Caco-2 (cell line): ENCODE measurements around the gene RFNG. TPM values are rescaled to one million over a fixed set of nuclear protein-coding genes. Genes with fewer than 3 reads are reported as not detected.

ENCODE experiments used
- BruUV-seq: library from RNA; stranded (reverse); fragments of 400-500 nt; replicated peaks from 2 replicates; lab custom pipeline; 2021; lab: Mats Ljungman, UMichigan
- CTCF ChIA-PET: fragments of 300-600 bp; sonication (Branson Sonifier 250); formaldehyde crosslinking; loops from one replicate; lab custom pipeline; 2022; ENCODE audit warnings: antibody characterized with exemption; lab: Charles Lee
- POLR2A ChIA-PET: fragments of 300-600 bp; sonication (Branson Sonifier 250); formaldehyde crosslinking; loops from one replicate; lab custom pipeline; 2022; ENCODE audit warnings: antibody characterized with exemption; lab: Charles Lee
- DNase-seq, 2 experiments: peaks; one replicate each; pipeline versions ENCODE4 v3.0.0 to v3.0.0-alpha.2; 2020 to 2022
- H3K27me3 ChIP-seq: replicated peaks from 2 replicates; pipeline ENCODE4 v1.6.0; 2011; ENCODE audit warnings: low read length; ENCODE audit not compliant: control insufficient read depth, insufficient read depth
- H3K36me3 ChIP-seq: 2 replicates; pipeline ENCODE4 v1.5.1; 2011; ENCODE audit warnings: low read length; ENCODE audit not compliant: control insufficient read depth, insufficient read depth
- H3K4me1 ChIP-seq: fragments of 250-450 bp; sonication (Bioruptor Pico); 2 replicates; pipeline ENCODE4 v1.5.1; 2020; ENCODE audit warnings: mild to moderate bottlenecking
- H3K4me3 ChIP-seq: 2 replicates; pipeline ENCODE4 v1.5.1; 2011; ENCODE audit warnings: low read depth, mild to moderate bottlenecking, control low read depth, low read length
- H3K9me3 ChIP-seq: fragments of 250-450 bp; sonication (Bioruptor Pico); 2 replicates; pipeline ENCODE4 v1.5.1; 2020; ENCODE audit warnings: mild to moderate bottlenecking, moderate library complexity
- H3K27ac Mint-ChIP-seq: one replicate; pipeline ENCODE4 v1.8.0; 2022; ENCODE audit warnings: mixed read lengths; ENCODE audit not compliant: unreplicated experiment
- H3K27me3 Mint-ChIP-seq: one replicate; pipeline ENCODE4 v1.8.0; 2022; ENCODE audit warnings: mixed read lengths; ENCODE audit not compliant: insufficient read depth, unreplicated experiment
- H3K36me3 Mint-ChIP-seq: one replicate; pipeline ENCODE4 v1.8.0; 2022; ENCODE audit warnings: mild to moderate bottlenecking, mixed read lengths; ENCODE audit not compliant: insufficient read depth, unreplicated experiment
- H3K4me1 Mint-ChIP-seq: one replicate; pipeline ENCODE4 v1.8.0; 2022; ENCODE audit warnings: low read depth, mixed read lengths; ENCODE audit not compliant: unreplicated experiment
- H3K4me3 Mint-ChIP-seq: one replicate; pipeline ENCODE4 v1.8.0; 2022; ENCODE audit warnings: mild to moderate bottlenecking, moderate library complexity, mixed read lengths; ENCODE audit not compliant: unreplicated experiment
- H3K9me3 Mint-ChIP-seq: one replicate; pipeline ENCODE4 v1.8.0; 2022; ENCODE audit warnings: mixed read lengths; ENCODE audit not compliant: unreplicated experiment
- CTCF ChIP-seq, 2 experiments: fragments of 200-600 bp in 1 of 2; IDR thresholded peaks; 1 replicate in 1 of 2; 2 replicates in 1 of 2; pipeline versions ENCODE4 v1.5.1 to v1.8.0; 2011 to 2022; ENCODE audit warnings: antibody characterized with exemption in 1 of 2, control low read depth in 1 of 2, inconsistent platforms in 1 of 2, low read depth in 1 of 2, low read length in 1 of 2, mild to moderate bottlenecking in 1 of 2, moderate library complexity in 1 of 2; ENCODE audit not compliant: insufficient read depth in 1 of 2, severe bottlenecking in 1 of 2, unreplicated experiment in 1 of 2
- intact Hi-C: fragments of 100-400 bp; cut with micrococcal nuclease; formaldehyde crosslinking; loops from one replicate; pipeline ENCODE4 v1.10.0; 2022; ENCODE audit not compliant: unreplicated experiment
- total RNA-seq: library from RNA; stranded (reverse); gene quantifications from 2 replicates; pipeline ENCODE4 v1.2.3, GENCODE V29; 2022

The RFNG gene
- total RNA-seq, 1 experiment from 2014 or later: 35.5 TPM

- H3K9me3 Mint-ChIP-seq: no peaks in the 10 kb centered on the region
- intact Hi-C loops: no loop called here
- no peak for DNase-seq
- no peaks in the 10 kb centered on the region for H3K27me3 ChIP-seq
- H3K36me3 Mint-ChIP-seq: peaks cover 5% of the 10 kb centered on the region
- ChIA-PET CTCF (interaction anchor here (1.8 kb wide), 1 partner anchor 39 kb away, joined by 16 read pairs; no protein-coding TSS in a partner anchor), POLR2A (no interaction called here)
- no peak overlapping the region for H3K4me3 ChIP-seq
- TF ChIP-seq CTCF (IDR thresholded peaks at IDR 0.05; ENCODE audit: insufficient read depth in 1 of 2, low read depth in 1 of 2, low read length in 1 of 2, severe bottlenecking in 1 of 2, unreplicated experiment in 1 of 2): no peak
- H3K27me3 Mint-ChIP-seq: no peaks in the 10 kb centered on the region
- BruUV-seq: TSS peak; percentile 24
- no peaks in the 10 kb centered on the region for H3K9me3 ChIP-seq
- H3K36me3 ChIP-seq: no peaks in the 10 kb centered on the region; the same call in 1 of the 2 replicates
- no peaks in the 10 kb centered on the region for H3K4me1 Mint-ChIP-seq
- H3K4me1 ChIP-seq: peaks cover 10% of the 10 kb centered on the region
- H3K27ac Mint-ChIP-seq: no peak overlapping the region
- no peak overlapping the region for H3K4me3 Mint-ChIP-seq
These were observed 53.4 kb downstream of the RFNG start for GRCh38 chr17:81998212-81998611.

Other genes with a start within 250 kb of the RFNG start
- 0.91 and 1.0 TPM in 2 replicates for gene GCGR, start 247.7 kb downstream of the RFNG start, total RNA-seq
- gene MCRIP1, start 218.5 kb downstream of the RFNG start, total RNA-seq: 59.7 and 60.0 TPM in 2 replicates
- gene PPP1R27, start 216.8 kb downstream of the RFNG start, total RNA-seq: 0.93 TPM in 1 of 2 replicates, not detected in the other
- 895 and 958 TPM in 2 replicates for gene P4HB, start 191.3 kb downstream of the RFNG start, total RNA-seq
- 253 and 292 TPM in 2 replicates for gene ARHGDIA, start 180.5 kb downstream of the RFNG start, total RNA-seq
- gene ALYREF, start 160.2 kb downstream of the RFNG start, total RNA-seq: 248 and 252 TPM in 2 replicates
- gene ANAPC11, start 160.1 kb downstream of the RFNG start, total RNA-seq: 133 and 140 TPM in 2 replicates
- gene NPB, start 149.6 kb downstream of the RFNG start, total RNA-seq: 0.37 and 0.68 TPM in 2 replicates
- 125 and 151 TPM in 2 replicates for gene PCYT2, start 140.4 kb downstream of the RFNG start, total RNA-seq
- gene SIRT7, start 133.6 kb downstream of the RFNG start, total RNA-seq: 55.6 and 57.4 TPM in 2 replicates
- 28.9 and 29.1 TPM in 2 replicates for gene MAFG, start 124.1 kb downstream of the RFNG start, total RNA-seq
- 200 and 203 TPM in 2 replicates for gene PYCR1, start 114.5 kb downstream of the RFNG start, total RNA-seq
- gene MYADML2, start 104.6 kb downstream of the RFNG start, total RNA-seq: not detected in 2 replicates
- gene NOTUM, start 90.6 kb downstream of the RFNG start, total RNA-seq: 11.1 and 13.0 TPM in 2 replicates
- gene ASPSCR1, start 74.2 kb downstream of the RFNG start, total RNA-seq: 58.0 and 59.2 TPM in 2 replicates
- 85.3 and 94.9 TPM in 2 replicates for gene CENPX, start 28.9 kb downstream of the RFNG start, total RNA-seq
- gene LRRC45, start 28.5 kb downstream of the RFNG start, total RNA-seq: 33.2 and 38.2 TPM in 2 replicates
- gene RAC3, start 20.1 kb downstream of the RFNG start, total RNA-seq: 94.5 and 96.7 TPM in 2 replicates
- gene DCXR, start 14.1 kb downstream of the RFNG start, total RNA-seq: 197 and 208 TPM in 2 replicates
- 185 and 195 TPM in 2 replicates for gene GPS1, start 87 bp upstream of the RFNG start, total RNA-seq
- 129 TPM in 2 replicates for gene DUS1L, start 14.0 kb upstream of the RFNG start, total RNA-seq
- 330 and 359 TPM in 2 replicates for gene FASN, start 46.4 kb upstream of the RFNG start, total RNA-seq
- 31.0 and 32.2 TPM in 2 replicates for gene CCDC57, start 161.0 kb upstream of the RFNG start, total RNA-seq
- gene SLC16A3, start 177.2 kb upstream of the RFNG start, total RNA-seq: 13.1 and 13.7 TPM in 2 replicates
- gene CSNK1D, start 221.9 kb upstream of the RFNG start, total RNA-seq: 196 TPM in 2 replicates